Measurements from ENCODE around the gene SERTAD1. TPM values are rescaled to one million over a fixed set of nuclear protein-coding genes. Genes with fewer than 3 reads are reported as not detected.
"Not testable (repeated sequence)": the region's sequence is repeated elsewhere in the genome, so short reads cannot be mapped to it uniquely, and the experiment has no call there.

The SERTAD1 gene
- total and polyA plus RNA-seq, 7 donors, result 10.5 to 88.7 (median 17.5) TPM

DNA sequence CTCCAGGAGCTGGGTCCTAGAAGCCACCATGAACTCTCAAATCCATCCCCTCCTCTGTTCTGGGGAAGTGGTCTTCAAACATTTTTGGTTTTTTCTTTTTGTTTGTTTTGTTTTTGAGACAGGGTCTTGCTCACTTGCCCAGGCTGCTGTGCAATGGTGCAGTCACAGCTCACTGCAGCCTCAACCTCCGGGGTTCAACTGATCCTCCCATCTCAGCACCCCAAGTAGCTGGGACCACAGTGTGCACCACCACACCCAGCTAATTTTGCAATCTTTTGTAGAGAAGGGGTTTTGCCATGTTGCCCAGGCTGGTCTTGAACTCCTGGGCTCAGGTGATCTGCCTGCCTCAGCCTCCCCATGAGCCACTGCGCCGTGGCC lies 32.8 kb upstream of the SERTAD1 start:
- Histone ChIP-seq H3K36me3 (ENCODE audit: insufficient read depth in 1 of 2, low read depth in 1 of 2) (peaks cover 3 to 42% of the 10 kb centered on the region in 2 donors), H3K4me3 (no peak overlapping the region), H3K4me1 (peaks cover 4% of the 10 kb centered on the region), H3K27me3 (ENCODE audit: insufficient read depth in 3 of 3, low read length in 2 of 3) (no peaks in the 10 kb centered on the region), H3K9me3 (no peaks in the 10 kb centered on the region), H3K27ac (no peak overlapping the region)
- DNase-seq (no peak), ATAC-seq (no peak)
- intact Hi-C loops (cut with DNase I), result no loop called here
- WGBS, 3 donors, result 96% methylated on average over 3 of the region's 3 CpGs
- TF ChIP-seq, protein P1, sequence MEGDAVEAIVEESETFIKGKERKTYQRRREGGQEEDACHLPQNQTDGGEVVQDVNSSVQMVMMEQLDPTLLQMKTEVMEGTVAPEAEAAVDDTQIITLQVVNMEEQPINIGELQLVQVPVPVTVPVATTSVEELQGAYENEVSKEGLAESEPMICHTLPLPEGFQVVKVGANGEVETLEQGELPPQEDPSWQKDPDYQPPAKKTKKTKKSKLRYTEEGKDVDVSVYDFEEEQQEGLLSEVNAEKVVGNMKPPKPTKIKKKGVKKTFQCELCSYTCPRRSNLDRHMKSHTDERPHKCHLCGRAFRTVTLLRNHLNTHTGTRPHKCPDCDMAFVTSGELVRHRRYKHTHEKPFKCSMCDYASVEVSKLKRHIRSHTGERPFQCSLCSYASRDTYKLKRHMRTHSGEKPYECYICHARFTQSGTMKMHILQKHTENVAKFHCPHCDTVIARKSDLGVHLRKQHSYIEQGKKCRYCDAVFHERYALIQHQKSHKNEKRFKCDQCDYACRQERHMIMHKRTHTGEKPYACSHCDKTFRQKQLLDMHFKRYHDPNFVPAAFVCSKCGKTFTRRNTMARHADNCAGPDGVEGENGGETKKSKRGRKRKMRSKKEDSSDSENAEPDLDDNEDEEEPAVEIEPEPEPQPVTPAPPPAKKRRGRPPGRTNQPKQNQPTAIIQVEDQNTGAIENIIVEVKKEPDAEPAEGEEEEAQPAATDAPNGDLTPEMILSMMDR (IDR thresholded peaks at IDR 0.05), result no peak

- no peak overlapping the region for H3K4me3 ChIP-seq
- no peaks in the 10 kb centered on the region for H3K27me3 ChIP-seq (ENCODE audit: insufficient read depth in 3 of 3, low read length in 2 of 3)
- no peak for ATAC-seq
- H3K4me1 ChIP-seq, result peaks cover 2% of the 10 kb centered on the region
- 85 to 89% (median 89%) methylated on average over 18 to 27 of the region's 27 CpGs for WGBS, 3 donors
- TF ChIP-seq, protein P1 (IDR thresholded peaks at IDR 0.05), result no peak
- no peak overlapping the region for H3K27ac ChIP-seq
- peaks cover 3 to 47% of the 10 kb centered on the region in 2 donors for H3K36me3 ChIP-seq (ENCODE audit: insufficient read depth in 1 of 2, low read depth in 1 of 2)
- intact Hi-C loops (cut with DNase I), result no loop called here
- no peaks in the 10 kb centered on the region for H3K9me3 ChIP-seq
- DNase-seq, result no peak
Observed at GRCh38 chr19:40457953-40458596, 32.3 kb upstream of the SERTAD1 start.

GRCh38 chr19:40457048-40457447 lies 31.3 kb upstream of the SERTAD1 start:
- DNase-seq (no peak), ATAC-seq (no peak)
- Histone ChIP-seq H3K9me3 (no peaks in the 10 kb centered on the region), H3K27ac (no peak overlapping the region), H3K4me3 (no peak overlapping the region), H3K4me1 (no peaks in the 10 kb centered on the region), H3K27me3 (ENCODE audit: insufficient read depth in 3 of 3, low read length in 2 of 3) (no peaks in the 10 kb centered on the region), H3K36me3 (ENCODE audit: insufficient read depth in 1 of 2, low read depth in 1 of 2) (peaks cover 3 to 57% of the 10 kb centered on the region in 2 donors)
- WGBS, 3 donors, result 83 to 94% (median 88%) methylated on average over 5 of the region's 5 CpGs
- intact Hi-C loops (cut with DNase I), result no loop called here
- TF ChIP-seq, protein P1 (IDR thresholded peaks at IDR 0.05), result no peak

DNA sequence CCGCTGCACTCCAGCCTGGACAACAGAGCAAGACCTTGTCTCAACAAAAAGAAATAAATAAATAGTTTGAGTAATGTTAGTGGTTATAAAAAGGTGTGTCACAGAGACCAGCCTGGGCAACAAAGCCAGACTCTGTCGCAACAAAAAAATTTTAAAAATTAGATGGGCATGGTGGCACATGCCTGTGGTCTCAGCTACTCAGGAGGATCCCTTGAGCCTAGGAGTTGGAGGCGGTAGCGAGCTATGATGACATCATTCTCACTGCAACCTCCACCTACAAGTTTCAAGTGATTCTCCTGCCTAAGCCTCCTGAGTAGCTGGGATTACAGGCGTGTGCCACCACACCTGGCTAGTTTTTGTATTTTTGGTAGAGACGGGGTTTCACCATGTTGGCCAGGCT lies 28.2 kb upstream of the SERTAD1 start:
- 95 to 96% (median 95%) methylated on average over 6 of the region's 6 CpGs for whole genome bisulfite sequencing, 3 donors
- H3K9me3 ChIP-seq; DNase-seq; H3K27ac ChIP-seq; ATAC-seq; H3K4me1 ChIP-seq; intact Hi-C loops (cut with DNase I); H3K4me3 ChIP-seq; H3K27me3 ChIP-seq (ENCODE audit: insufficient read depth in 3 of 3, low read length in 2 of 3): not testable (repeated sequence)
- peaks cover 3 to 81% of the 10 kb centered on the region in 2 donors for H3K36me3 ChIP-seq (ENCODE audit: insufficient read depth in 1 of 2, low read depth in 1 of 2)

DNA sequence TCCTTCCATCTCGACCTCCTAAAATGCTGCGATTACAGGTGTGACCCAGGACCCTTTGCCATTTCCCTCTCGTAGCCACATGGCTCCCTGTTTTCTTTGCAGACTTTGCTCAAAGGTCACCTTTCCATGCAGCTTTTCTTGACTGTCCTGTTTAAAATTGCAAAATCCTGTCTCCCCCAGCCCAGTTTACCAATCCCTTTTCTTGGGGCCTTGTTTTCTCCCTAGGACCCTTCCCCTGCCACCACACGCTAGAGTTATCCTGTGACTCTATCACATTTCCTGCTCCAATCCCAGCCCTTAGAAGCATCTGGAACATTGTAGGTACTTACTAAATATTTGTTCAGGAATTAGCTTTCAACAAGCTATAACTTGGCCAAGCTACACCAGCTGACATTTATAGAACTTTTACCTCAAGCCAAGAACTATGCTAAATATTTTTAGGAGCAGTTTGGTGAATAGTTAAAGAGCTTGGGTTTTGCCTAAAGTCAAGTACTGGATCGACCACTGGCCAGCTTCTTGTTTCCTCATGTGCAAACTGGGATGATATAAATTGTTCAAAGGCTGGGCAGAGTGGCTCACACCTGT lies 27.5 kb upstream of the SERTAD1 start:
- ATAC-seq, result no peak
- no peak overlapping the region for H3K27ac ChIP-seq
- WGBS, 3 donors, result 89 to 91% (median 89%) methylated on average over 5 of the region's 5 CpGs

More for the DNA sequence above, 27.5 kb upstream of the SERTAD1 start:
- TF ChIP-seq, protein P1 (IDR thresholded peaks at IDR 0.05), result no peak
- Histone ChIP-seq H3K27me3 (ENCODE audit: insufficient read depth in 3 of 3, low read length in 2 of 3) (no peaks in the 10 kb centered on the region), H3K36me3 (ENCODE audit: insufficient read depth in 1 of 2, low read depth in 1 of 2) (peaks cover 3 to 85% of the 10 kb centered on the region in 2 donors), H3K9me3 (no peaks in the 10 kb centered on the region), H3K4me1 (no peaks in the 10 kb centered on the region), H3K4me3 (no peak overlapping the region)
- intact Hi-C loops (cut with DNase I), result no loop called here
- DNase-seq, result no peak
